Tibial artery (tissue), 4 donors: Measurements from ENCODE around the gene SP6.

Experiments used
- DNase-seq, 2 donors: peaks; one replicate each; pipeline ENCODE4 v3.0.0-alpha.2; 2019
- H3K27ac ChIP-seq, 2 donors: fragments of 200-600 bp; sonication (generic) in 1 of 2; 1 replicate in 1 of 2; 2 replicates in 1 of 2; pipeline ENCODE4 v1.5.1; 2018 to 2019; ENCODE audit warnings: mild to moderate bottlenecking in 1 of 2
- H3K27me3 ChIP-seq, 2 donors: fragments of 200-600 bp; sonication (generic) in 1 of 2; one replicate each; pipeline versions ENCODE4 v1.5.1 to v1.6.0; 2016 to 2019
- H3K36me3 ChIP-seq, 3 donors: fragments of 200-600 bp; sonication (generic) in 2 of 3; one replicate each; pipeline ENCODE4 v1.5.1; 2016 to 2019; ENCODE audit warnings: mild to moderate bottlenecking in 2 of 3
- H3K4me1 ChIP-seq, 4 donors: fragments of 200-600 bp; sonication (generic) in 2 of 4; 1 replicate in 3 of 4; 2 replicates in 1 of 4; pipeline ENCODE4 v1.5.1; 2016 to 2019
- H3K4me3 ChIP-seq, 2 donors: fragments of 200-600 bp; sonication (generic) in 1 of 2; 1 replicate in 1 of 2; 2 replicates in 1 of 2; pipeline ENCODE4 v1.5.1; 2018 to 2019; ENCODE audit warnings: mild to moderate bottlenecking in 2 of 2
- H3K9me3 ChIP-seq, 3 donors: fragments of 200-600 bp; sonication (generic) in 1 of 3; one replicate each; pipeline ENCODE4 v1.5.1; 2016 to 2019
- intact Hi-C: fragments of 100-400 bp; cut with DNase I; formaldehyde crosslinking; loops from one replicate; pipeline ENCODE4 v1.15.0; 2023; ENCODE audit warnings: low total_unique reads
- TF ChIP-seq, protein P1 (sequence below), 2 experiments: fragments of 200-600 bp in 1 of 2; fragments of 450-650 bp in 1 of 2; IDR thresholded peaks; one replicate each; pipeline ENCODE4 v1.5.1; 2017 to 2019; ENCODE audit warnings: antibody characterized with exemption in 2 of 2, mild to moderate bottlenecking in 1 of 2, moderate library complexity in 1 of 2

SP6 gene

DNA sequence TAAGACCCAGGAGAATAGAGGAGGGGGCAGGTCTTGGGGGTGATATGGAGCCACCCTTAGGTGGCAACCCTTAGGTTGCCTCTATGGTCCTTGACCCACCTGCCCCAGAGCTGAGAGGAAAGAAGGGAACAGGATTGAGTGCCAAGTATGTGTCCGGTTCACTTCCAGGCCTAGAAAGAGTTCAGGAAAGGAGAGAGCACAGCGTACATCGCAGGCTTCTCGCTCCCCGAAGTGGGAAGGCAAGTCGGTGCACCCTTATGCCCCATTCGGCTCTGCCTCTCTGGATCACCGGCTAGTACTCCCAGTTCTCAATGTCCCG lies 631 bp downstream of the SP6 start:
- Histone ChIP-seq H3K9me3 (no peaks in the 10 kb centered on the region), H3K27me3 (peaks cover 4 to 100% of the 10 kb centered on the region in 2 donors), H3K4me1 (peaks cover 0 to 29% (median 18%) of the 10 kb centered on the region in 4 donors), H3K36me3 (no peaks in the 10 kb centered on the region), H3K4me3 (peak overlapping the region in 1 of 2 donors; percentile 36), H3K27ac (no peak overlapping the region)
- TF ChIP-seq, protein P1, sequence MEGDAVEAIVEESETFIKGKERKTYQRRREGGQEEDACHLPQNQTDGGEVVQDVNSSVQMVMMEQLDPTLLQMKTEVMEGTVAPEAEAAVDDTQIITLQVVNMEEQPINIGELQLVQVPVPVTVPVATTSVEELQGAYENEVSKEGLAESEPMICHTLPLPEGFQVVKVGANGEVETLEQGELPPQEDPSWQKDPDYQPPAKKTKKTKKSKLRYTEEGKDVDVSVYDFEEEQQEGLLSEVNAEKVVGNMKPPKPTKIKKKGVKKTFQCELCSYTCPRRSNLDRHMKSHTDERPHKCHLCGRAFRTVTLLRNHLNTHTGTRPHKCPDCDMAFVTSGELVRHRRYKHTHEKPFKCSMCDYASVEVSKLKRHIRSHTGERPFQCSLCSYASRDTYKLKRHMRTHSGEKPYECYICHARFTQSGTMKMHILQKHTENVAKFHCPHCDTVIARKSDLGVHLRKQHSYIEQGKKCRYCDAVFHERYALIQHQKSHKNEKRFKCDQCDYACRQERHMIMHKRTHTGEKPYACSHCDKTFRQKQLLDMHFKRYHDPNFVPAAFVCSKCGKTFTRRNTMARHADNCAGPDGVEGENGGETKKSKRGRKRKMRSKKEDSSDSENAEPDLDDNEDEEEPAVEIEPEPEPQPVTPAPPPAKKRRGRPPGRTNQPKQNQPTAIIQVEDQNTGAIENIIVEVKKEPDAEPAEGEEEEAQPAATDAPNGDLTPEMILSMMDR (IDR thresholded peaks at IDR 0.05), result no peak
- intact Hi-C loops, result no loop called here
- DNase-seq, result no peak

DNA sequence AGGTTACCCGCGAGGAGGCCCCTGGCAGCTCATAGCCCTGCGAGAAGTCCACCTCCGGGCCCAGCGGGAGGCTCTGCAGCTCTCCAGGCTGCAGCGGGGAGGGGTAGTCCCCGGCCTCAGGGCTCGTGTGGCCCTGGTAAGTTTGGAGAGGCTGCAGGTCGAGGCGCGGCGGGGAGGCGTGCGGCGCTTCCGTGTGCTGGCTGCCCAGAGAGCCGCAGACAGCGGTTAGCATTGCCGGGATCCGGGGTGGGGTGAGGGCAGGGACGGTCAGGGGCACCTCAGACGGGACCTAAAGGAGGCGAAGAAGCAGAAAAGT lies 2.8 kb downstream of the SP6 start:
- no peak for DNase-seq
- H3K4me1 ChIP-seq, result peaks cover 0 to 35% (median 18%) of the 10 kb centered on the region in 4 donors
- no peak overlapping the region for H3K4me3 ChIP-seq
- no peaks in the 10 kb centered on the region for H3K36me3 ChIP-seq
- no peak overlapping the region for H3K27ac ChIP-seq
- no peaks in the 10 kb centered on the region for H3K9me3 ChIP-seq
- peaks cover 4 to 89% of the 10 kb centered on the region in 2 donors for H3K27me3 ChIP-seq
- intact Hi-C loops, result no loop called here
- TF ChIP-seq, protein P1 (IDR thresholded peaks at IDR 0.05), result no peak

DNA sequence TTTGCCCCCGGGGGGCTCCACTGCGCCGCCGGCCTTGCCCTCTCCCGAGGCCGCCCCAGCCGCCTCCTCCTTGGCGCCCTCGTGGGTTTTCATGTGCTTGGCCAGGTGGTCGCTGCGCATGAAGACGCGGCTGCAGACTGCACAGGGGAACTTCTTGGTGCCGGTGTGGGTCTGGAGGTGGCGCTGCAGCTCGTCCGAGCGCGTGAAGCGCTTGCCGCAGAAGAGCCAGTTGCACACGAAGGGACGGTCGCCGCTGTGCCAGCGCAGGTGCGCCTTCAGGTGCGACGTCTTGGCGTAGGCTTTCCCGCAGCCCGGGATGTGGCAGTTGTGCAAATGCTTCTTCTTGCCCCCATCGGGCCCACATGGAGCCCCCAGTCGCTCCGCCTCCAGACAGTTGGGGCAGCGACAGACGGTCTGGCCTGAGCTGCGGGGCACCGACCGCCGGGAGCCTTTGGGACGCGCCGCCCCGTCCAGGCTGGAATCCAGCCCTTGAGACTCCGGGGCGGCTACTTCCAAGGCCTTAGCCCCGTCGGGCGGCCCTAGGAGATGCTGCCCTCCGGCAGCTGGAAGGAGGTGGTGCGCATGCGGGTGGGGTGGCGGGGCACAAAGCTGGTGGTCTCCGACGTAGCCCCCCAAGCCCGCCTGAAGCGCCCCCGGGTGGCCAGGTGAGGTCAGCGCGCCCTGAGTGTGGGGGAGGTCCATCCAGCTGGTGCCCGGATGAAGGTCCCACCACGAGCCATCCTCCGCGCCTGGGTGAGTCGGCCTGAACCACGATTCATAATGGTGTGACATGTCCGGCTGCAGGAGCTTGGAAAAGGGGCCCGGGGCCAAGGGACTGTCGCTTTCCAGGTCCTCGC lies 3.4 kb downstream of the SP6 start:
- Histone ChIP-seq H3K9me3 (no peaks in the 10 kb centered on the region), H3K36me3 (no peaks in the 10 kb centered on the region), H3K4me3 (no peak overlapping the region), H3K27ac (no peak overlapping the region), H3K27me3 (peaks cover 4 to 83% of the 10 kb centered on the region in 2 donors), H3K4me1 (peaks cover 0 to 39% (median 18%) of the 10 kb centered on the region in 4 donors)
- intact Hi-C loops, result no loop called here
- TF ChIP-seq, protein P1 (IDR thresholded peaks at IDR 0.05), result no peak
- no peak for DNase-seq

DNA sequence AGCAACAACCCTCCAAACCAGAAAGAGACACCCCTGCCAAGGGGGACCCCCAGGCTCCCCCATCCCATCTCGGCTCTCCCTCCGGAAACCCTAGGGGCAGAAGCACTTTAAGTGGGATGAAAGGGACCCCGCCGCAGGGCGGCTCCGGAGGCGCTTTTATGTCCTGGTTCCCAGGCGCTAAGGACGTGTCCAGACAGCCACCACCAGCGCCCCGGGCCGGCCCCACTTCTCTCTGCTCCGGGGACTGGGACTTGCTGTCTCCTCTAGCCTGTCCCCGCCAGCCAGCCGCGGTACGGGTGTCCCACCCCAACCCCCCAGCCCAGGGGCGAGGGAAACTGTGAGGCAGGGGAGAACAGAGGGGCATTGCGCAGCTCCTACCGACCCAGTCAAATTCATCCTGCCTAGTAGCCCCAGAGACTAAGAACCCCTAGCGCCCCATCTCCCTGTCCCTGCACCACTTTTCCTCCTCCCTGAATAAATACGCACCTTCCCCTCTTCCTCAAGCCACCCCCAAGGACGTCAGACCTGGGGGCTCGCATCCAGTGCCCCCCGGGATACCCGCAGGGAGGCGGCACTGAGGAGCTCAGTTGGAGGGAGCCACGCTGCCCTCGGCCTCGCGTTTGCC lies 4.1 kb downstream of the SP6 start:
- Histone ChIP-seq H3K9me3 (no peaks in the 10 kb centered on the region), H3K4me1 (peaks cover 0 to 39% (median 18%) of the 10 kb centered on the region in 4 donors), H3K27me3 (peaks cover under 1 to 75% of the 10 kb centered on the region in 2 donors), H3K27ac (no peak overlapping the region), H3K36me3 (no peaks in the 10 kb centered on the region), H3K4me3 (no peak overlapping the region)
- intact Hi-C loops, result no loop called here
- TF ChIP-seq, protein P1 (IDR thresholded peaks at IDR 0.05), result no peak
- DNase-seq, result no peak

DNA sequence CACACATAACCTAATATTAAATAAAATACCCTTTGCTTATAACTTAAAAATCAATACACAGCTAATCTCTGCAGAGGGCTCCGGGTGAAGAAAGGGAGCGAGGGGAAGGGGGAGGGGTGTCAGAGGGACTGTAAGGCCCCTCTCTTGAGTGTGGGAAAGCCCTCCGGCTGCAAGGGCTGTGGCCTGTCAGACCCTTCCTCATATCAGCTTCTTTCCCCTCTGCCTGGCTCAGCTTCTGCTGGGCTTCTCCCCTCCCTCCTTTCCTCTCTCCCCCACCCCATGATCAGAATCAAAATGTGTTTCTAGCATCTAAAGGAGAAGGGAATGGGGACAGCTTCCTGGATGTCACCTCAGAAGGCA lies 5.3 kb downstream of the SP6 start:
- H3K36me3 ChIP-seq, result no peaks in the 10 kb centered on the region
- no peak overlapping the region for H3K4me3 ChIP-seq
- peaks cover 0 to 64% of the 10 kb centered on the region in 2 donors for H3K27me3 ChIP-seq
- TF ChIP-seq, protein P1 (IDR thresholded peaks at IDR 0.05), result no peak
- H3K9me3 ChIP-seq, result no peaks in the 10 kb centered on the region
- peaks cover 0 to 38% (median 11%) of the 10 kb centered on the region in 4 donors for H3K4me1 ChIP-seq
- no peak overlapping the region for H3K27ac ChIP-seq
- no peak for DNase-seq
- intact Hi-C loops, result no loop called here
